ENCODE results near the gene SLC15A1. TPM values are rescaled to one million over a fixed set of nuclear protein-coding genes. Genes with fewer than 3 reads are reported as not detected.

SLC15A1 gene
- under 1 TPM; 0.10 to 0.11 TPM for total RNA-seq
- under 1 TPM; 0.16 to 0.24 TPM for polyA plus RNA-seq (ENCODE audit: insufficient read length in 2 of 2)
- long read RNA-seq, donor 1, result 0 reads
- long read RNA-seq, donor 2, result 0 reads
- long read RNA-seq, donor 3, result 0 reads
- long read RNA-seq, donor 4, result 0 reads

GRCh38 chr13:98752467-98753290, at the start of gene SLC15A1:
TSS of gene SLC15A1 (minus strand) at chr13:98752672. CDS start at chr13:98752598, 74 bp downstream.
- H3K4me3 ChIP-seq (ENCODE audit: low read depth, low read length), result no peak within 1 kb of the TSS
- peaks cover 24% of the 10 kb centered on the region for H3K27me3 ChIP-seq (ENCODE audit: control insufficient read depth, insufficient read depth, low read length)
- WGBS (ENCODE audit: insufficient coverage), result 7% methylated on average over 59 of the region's 59 CpGs

GRCh38 chr13:98801626-98802418, 49.4 kb upstream of the SLC15A1 start:
- no peaks in the 10 kb centered on the region for H3K27me3 ChIP-seq (ENCODE audit: control insufficient read depth, insufficient read depth, low read length)
- no peaks in the 10 kb centered on the region for H3K9me3 ChIP-seq (ENCODE audit: control insufficient read depth, insufficient read depth, low read length)
- H3K4me1 ChIP-seq (ENCODE audit: control insufficient read depth, insufficient read depth, low read length), result no peaks in the 10 kb centered on the region
- H3K4me3 ChIP-seq (ENCODE audit: low read depth, low read length), result no peak overlapping the region
- WGBS (ENCODE audit: insufficient coverage), result 76% methylated on average over 8 of the region's 10 CpGs
- peaks cover 23% of the 10 kb centered on the region for H3K36me3 ChIP-seq (ENCODE audit: control insufficient read depth, insufficient read depth, low read length)
- peak in 1 of 6 donors; percentile 36 for DNase-seq (ENCODE audit: low read depth in 4 of 6, low spot score in 6 of 6)
- H3K27ac ChIP-seq (ENCODE audit: low read depth, low read length), result no peak overlapping the region

More at GRCh38 chr13:98752467-98753290, at the start of gene SLC15A1:
- peaks cover 5% of the 10 kb centered on the region for H3K9me3 ChIP-seq (ENCODE audit: control insufficient read depth, insufficient read depth, low read length)
- H3K27ac ChIP-seq (ENCODE audit: low read depth, low read length), result no peak within 1 kb of the TSS
- peaks cover 10% of the 10 kb centered on the region for H3K4me1 ChIP-seq (ENCODE audit: control insufficient read depth, insufficient read depth, low read length)
- no peaks in the 10 kb centered on the region for H3K36me3 ChIP-seq (ENCODE audit: control insufficient read depth, insufficient read depth, low read length)
- no peak for DNase-seq (ENCODE audit: low read depth in 4 of 6, low spot score in 6 of 6)

- DNase-seq (ENCODE audit: low read depth in 4 of 6, low spot score in 6 of 6), result no peak
- peaks cover 25% of the 10 kb centered on the region for H3K36me3 ChIP-seq (ENCODE audit: control insufficient read depth, insufficient read depth, low read length)
- WGBS (ENCODE audit: insufficient coverage), result 94% methylated on average over 14 of the region's 14 CpGs
Measured at GRCh38 chr13:98800078-98800477, 47.6 kb upstream of the SLC15A1 start.

GRCh38 chr13:98798849-98799645, 46.6 kb upstream of the SLC15A1 start:
- DNase-seq (ENCODE audit: low read depth in 4 of 6, low spot score in 6 of 6), result no peak

More at GRCh38 chr13:98800078-98800477, 47.6 kb upstream of the SLC15A1 start:
- Histone ChIP-seq H3K4me1 (ENCODE audit: control insufficient read depth, insufficient read depth, low read length) (no peaks in the 10 kb centered on the region), H3K9me3 (ENCODE audit: control insufficient read depth, insufficient read depth, low read length) (no peaks in the 10 kb centered on the region), H3K4me3 (ENCODE audit: low read depth, low read length) (no peak overlapping the region), H3K27me3 (ENCODE audit: control insufficient read depth, insufficient read depth, low read length) (no peaks in the 10 kb centered on the region), H3K27ac (ENCODE audit: low read depth, low read length) (no peak overlapping the region)

GRCh38 chr13:98797456-98797855, 45.0 kb upstream of the SLC15A1 start:
- H3K9me3 ChIP-seq (ENCODE audit: control insufficient read depth, insufficient read depth, low read length), result no peaks in the 10 kb centered on the region
- peaks cover 15% of the 10 kb centered on the region for H3K36me3 ChIP-seq (ENCODE audit: control insufficient read depth, insufficient read depth, low read length)
- peak in 1 of 6 donors; percentile 30 for DNase-seq (ENCODE audit: low read depth in 4 of 6, low spot score in 6 of 6)
- no peak overlapping the region for H3K4me3 ChIP-seq (ENCODE audit: low read depth, low read length)
- 69% methylated on average over 5 of the region's 6 CpGs for WGBS (ENCODE audit: insufficient coverage)
- no peak overlapping the region for H3K27ac ChIP-seq (ENCODE audit: low read depth, low read length)
- H3K27me3 ChIP-seq (ENCODE audit: control insufficient read depth, insufficient read depth, low read length), result no peaks in the 10 kb centered on the region
- H3K4me1 ChIP-seq (ENCODE audit: control insufficient read depth, insufficient read depth, low read length), result no peaks in the 10 kb centered on the region

More at GRCh38 chr13:98798849-98799645, 46.6 kb upstream of the SLC15A1 start:
- Histone ChIP-seq H3K36me3 (ENCODE audit: control insufficient read depth, insufficient read depth, low read length) (peaks cover 18% of the 10 kb centered on the region), H3K4me1 (ENCODE audit: control insufficient read depth, insufficient read depth, low read length) (no peaks in the 10 kb centered on the region), H3K27me3 (ENCODE audit: control insufficient read depth, insufficient read depth, low read length) (no peaks in the 10 kb centered on the region), H3K4me3 (ENCODE audit: low read depth, low read length) (no peak overlapping the region), H3K27ac (ENCODE audit: low read depth, low read length) (no peak overlapping the region), H3K9me3 (ENCODE audit: control insufficient read depth, insufficient read depth, low read length) (no peaks in the 10 kb centered on the region)
- WGBS (ENCODE audit: insufficient coverage), result 71% methylated on average over 1 of the region's 5 CpGs

- H3K36me3 ChIP-seq (ENCODE audit: control insufficient read depth, insufficient read depth, low read length), result peaks cover 15% of the 10 kb centered on the region
- 92% methylated on average over 10 of the region's 10 CpGs for WGBS (ENCODE audit: insufficient coverage)
Measured at GRCh38 chr13:98796798-98797197, 44.3 kb upstream of the SLC15A1 start.

GRCh38 chr13:98796191-98796590, 43.7 kb upstream of the SLC15A1 start:
- H3K27me3 ChIP-seq (ENCODE audit: control insufficient read depth, insufficient read depth, low read length), result no peaks in the 10 kb centered on the region
- H3K4me1 ChIP-seq (ENCODE audit: control insufficient read depth, insufficient read depth, low read length), result no peaks in the 10 kb centered on the region
- peaks cover 15% of the 10 kb centered on the region for H3K36me3 ChIP-seq (ENCODE audit: control insufficient read depth, insufficient read depth, low read length)
- WGBS (ENCODE audit: insufficient coverage), result 60% methylated on average over 1 of the region's 5 CpGs
- no peak for DNase-seq (ENCODE audit: low read depth in 4 of 6, low spot score in 6 of 6)
- H3K9me3 ChIP-seq (ENCODE audit: control insufficient read depth, insufficient read depth, low read length), result no peaks in the 10 kb centered on the region
- no peak overlapping the region for H3K4me3 ChIP-seq (ENCODE audit: low read depth, low read length)
- H3K27ac ChIP-seq (ENCODE audit: low read depth, low read length), result no peak overlapping the region

More at GRCh38 chr13:98796798-98797197, 44.3 kb upstream of the SLC15A1 start:
- Histone ChIP-seq H3K27me3 (ENCODE audit: control insufficient read depth, insufficient read depth, low read length) (no peaks in the 10 kb centered on the region), H3K4me3 (ENCODE audit: low read depth, low read length) (no peak overlapping the region), H3K9me3 (ENCODE audit: control insufficient read depth, insufficient read depth, low read length) (no peaks in the 10 kb centered on the region), H3K27ac (ENCODE audit: low read depth, low read length) (no peak overlapping the region), H3K4me1 (ENCODE audit: control insufficient read depth, insufficient read depth, low read length) (no peaks in the 10 kb centered on the region)
- DNase-seq (ENCODE audit: low read depth in 4 of 6, low spot score in 6 of 6), result peak in 1 of 6 donors; percentile 8

GRCh38 chr13:98795220-98795619, 42.7 kb upstream of the SLC15A1 start:
- H3K9me3 ChIP-seq (ENCODE audit: control insufficient read depth, insufficient read depth, low read length), result no peaks in the 10 kb centered on the region
- WGBS (ENCODE audit: insufficient coverage), result 96% methylated on average over 5 of the region's 6 CpGs
- H3K4me1 ChIP-seq (ENCODE audit: control insufficient read depth, insufficient read depth, low read length), result no peaks in the 10 kb centered on the region
- DNase-seq (ENCODE audit: low read depth in 4 of 6, low spot score in 6 of 6), result no peak
- H3K27ac ChIP-seq (ENCODE audit: low read depth, low read length), result no peak overlapping the region
- H3K4me3 ChIP-seq (ENCODE audit: low read depth, low read length), result no peak overlapping the region
- no peaks in the 10 kb centered on the region for H3K27me3 ChIP-seq (ENCODE audit: control insufficient read depth, insufficient read depth, low read length)
- peaks cover 14% of the 10 kb centered on the region for H3K36me3 ChIP-seq (ENCODE audit: control insufficient read depth, insufficient read depth, low read length)

GRCh38 chr13:98794498-98794897, 42.0 kb upstream of the SLC15A1 start:
- no peaks in the 10 kb centered on the region for H3K27me3 ChIP-seq (ENCODE audit: control insufficient read depth, insufficient read depth, low read length)
- no peak overlapping the region for H3K4me3 ChIP-seq (ENCODE audit: low read depth, low read length)
- H3K27ac ChIP-seq (ENCODE audit: low read depth, low read length), result no peak overlapping the region
- no peaks in the 10 kb centered on the region for H3K9me3 ChIP-seq (ENCODE audit: control insufficient read depth, insufficient read depth, low read length)
- H3K36me3 ChIP-seq (ENCODE audit: control insufficient read depth, insufficient read depth, low read length), result peaks cover 11% of the 10 kb centered on the region
- no peaks in the 10 kb centered on the region for H3K4me1 ChIP-seq (ENCODE audit: control insufficient read depth, insufficient read depth, low read length)
- no peak for DNase-seq (ENCODE audit: low read depth in 4 of 6, low spot score in 6 of 6)
- WGBS (ENCODE audit: insufficient coverage), result 95% methylated on average over 12 of the region's 12 CpGs

Measured in spinal cord (tissue), 10 donors.